VCaP (cell line): ENCODE data around the gene CYB5RL.

Experiments used
- H3K27ac ChIP-seq: fragments of 450-650 bp; 2 replicates; pipeline ENCODE4 v1.5.1; 2017
- CTCF ChIP-seq: fragments of 450-650 bp; conservative IDR thresholded peaks from 2 replicates; pipeline ENCODE4 v1.5.1; 2017; ENCODE audit warnings: mild to moderate bottlenecking, moderate library complexity

Gene CYB5RL

GRCh38 chr1:54153535-54154439 is 46.0 kb downstream of the CYB5RL start:
- TF ChIP-seq CTCF, result no peak
- H3K27ac ChIP-seq, result no peak overlapping the region

- no peak within 1 kb of the TSS for H3K27ac ChIP-seq
- no peak for TF ChIP-seq CTCF
Observed at GRCh38 chr1:54152696-54153095, 47.1 kb downstream of the CYB5RL start, which contains the start of gene CDCP2. TSS of gene CDCP2 (minus strand) at chr1:54153000. CDS start at chr1:54152922, 78 bp downstream.

DNA sequence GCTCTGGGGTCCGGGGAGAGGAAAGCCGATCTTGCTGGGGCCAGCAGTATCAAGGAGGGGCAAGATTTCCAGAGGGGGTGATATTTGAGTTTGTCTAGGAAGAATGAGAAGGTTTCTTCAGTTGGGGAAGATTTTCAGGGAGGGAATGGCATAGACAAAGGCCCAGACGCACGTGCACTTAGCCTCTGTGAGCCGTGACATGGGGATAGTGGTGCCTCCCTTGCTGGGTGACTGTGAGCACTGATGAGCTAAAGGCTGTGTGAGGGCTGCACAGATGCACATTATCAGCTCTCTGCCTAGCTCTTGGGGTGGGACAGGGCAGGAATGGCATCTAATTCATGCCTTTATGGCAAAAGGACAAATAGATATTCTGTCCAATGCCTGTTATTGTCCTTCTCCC is 48.8 kb downstream of the CYB5RL start:
- no peak for TF ChIP-seq CTCF
- H3K27ac ChIP-seq, result no peak overlapping the region
